ENCODE data around the gene CYCS. TPM values are rescaled to one million over a fixed set of nuclear protein-coding genes. Genes with fewer than 3 reads are reported as not detected.

CYCS gene
- total and polyA plus RNA-seq, 2 experiments from 2014 or later: 91.3 to 155 TPM

- no peak overlapping the region for H2AFZ ChIP-seq
Measured at GRCh38 chr7:25149836-25150235, 24.8 kb upstream of the CYCS start.

DNA sequence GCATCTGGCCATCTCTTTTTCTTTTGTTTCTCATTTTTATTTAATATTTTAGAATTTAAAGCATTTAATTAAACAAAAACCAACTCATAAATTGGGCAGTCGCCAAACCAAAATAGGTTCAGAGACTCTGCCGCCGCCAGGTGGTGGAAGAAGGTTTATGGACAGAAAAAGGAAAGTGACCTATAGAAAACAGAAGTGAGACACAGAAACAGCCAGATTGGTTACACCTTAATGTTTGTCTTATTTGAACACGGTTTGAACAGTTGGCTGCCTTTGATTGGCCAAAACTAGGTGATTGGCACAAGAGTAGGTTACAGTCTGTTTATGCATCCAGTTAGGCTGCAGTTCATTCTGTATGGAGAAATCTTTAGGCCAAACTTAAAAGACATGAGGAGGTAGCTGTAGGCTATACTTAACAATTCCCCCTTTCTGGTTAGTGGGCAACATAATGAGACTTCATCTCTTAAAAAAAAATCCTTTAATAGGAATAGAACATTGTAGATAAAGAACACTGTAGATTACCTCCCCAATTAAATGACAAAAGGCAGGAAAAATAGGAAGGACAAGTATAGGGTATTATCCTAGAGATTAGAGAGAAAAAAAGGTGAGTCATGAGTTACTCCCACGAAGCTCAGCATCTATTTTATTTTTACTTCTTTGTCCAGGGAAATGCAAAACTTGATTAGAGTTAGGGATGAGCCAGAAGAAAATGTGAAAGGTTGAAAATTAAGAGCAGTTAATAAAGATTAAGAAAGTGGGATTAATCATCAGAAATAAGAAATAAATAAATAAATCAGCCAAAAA, 23.9 kb upstream of the CYCS start:
- Histone ChIP-seq H3K4me2 (no peak overlapping the region), H3K9me2 (replicated peaks; ENCODE audit: insufficient read depth) (no peaks in the 10 kb centered on the region), H3K36me3 (replicated peaks; ENCODE audit: insufficient read depth, low read depth) (no peaks in the 10 kb centered on the region), H3K4me1 (ENCODE audit: insufficient read depth) (no peaks in the 10 kb centered on the region), H3K79me2 (no peaks in the 10 kb centered on the region), H3K4me3 (no peak overlapping the region), H3K27me3 (no peaks in the 10 kb centered on the region), H3K9me3 (ENCODE audit: low read depth) (no peaks in the 10 kb centered on the region), H3K27ac (no peak overlapping the region), H4K20me1 (ENCODE audit: insufficient read depth, poor library complexity, severe bottlenecking) (no peaks in the 10 kb centered on the region), H2AFZ (no peak overlapping the region)
- no peak for DNase-seq (ENCODE audit: low spot score)
- no peak for TF ChIP-seq EZH2 (IDR thresholded peaks at IDR 0.05; ENCODE audit: borderline replicate concordance)
- no peak for TF ChIP-seq EZH2phosphoT487 (IDR thresholded peaks at IDR 0.05; ENCODE audit: low read depth, severe bottlenecking, unreplicated experiment)
- TF ChIP-seq, protein P1, sequence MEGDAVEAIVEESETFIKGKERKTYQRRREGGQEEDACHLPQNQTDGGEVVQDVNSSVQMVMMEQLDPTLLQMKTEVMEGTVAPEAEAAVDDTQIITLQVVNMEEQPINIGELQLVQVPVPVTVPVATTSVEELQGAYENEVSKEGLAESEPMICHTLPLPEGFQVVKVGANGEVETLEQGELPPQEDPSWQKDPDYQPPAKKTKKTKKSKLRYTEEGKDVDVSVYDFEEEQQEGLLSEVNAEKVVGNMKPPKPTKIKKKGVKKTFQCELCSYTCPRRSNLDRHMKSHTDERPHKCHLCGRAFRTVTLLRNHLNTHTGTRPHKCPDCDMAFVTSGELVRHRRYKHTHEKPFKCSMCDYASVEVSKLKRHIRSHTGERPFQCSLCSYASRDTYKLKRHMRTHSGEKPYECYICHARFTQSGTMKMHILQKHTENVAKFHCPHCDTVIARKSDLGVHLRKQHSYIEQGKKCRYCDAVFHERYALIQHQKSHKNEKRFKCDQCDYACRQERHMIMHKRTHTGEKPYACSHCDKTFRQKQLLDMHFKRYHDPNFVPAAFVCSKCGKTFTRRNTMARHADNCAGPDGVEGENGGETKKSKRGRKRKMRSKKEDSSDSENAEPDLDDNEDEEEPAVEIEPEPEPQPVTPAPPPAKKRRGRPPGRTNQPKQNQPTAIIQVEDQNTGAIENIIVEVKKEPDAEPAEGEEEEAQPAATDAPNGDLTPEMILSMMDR (IDR thresholded peaks at IDR 0.05; ENCODE audit: poor library complexity): no peak
- WGBS (ENCODE audit: low lambda C conversion rate, missing lambda C conversion rate): 93% methylated on average over 5 of the region's 5 CpGs

More at GRCh38 chr7:25149836-25150235, 24.8 kb upstream of the CYCS start:
- Histone ChIP-seq H3K36me3 (replicated peaks; ENCODE audit: insufficient read depth, low read depth) (no peaks in the 10 kb centered on the region), H3K79me2 (no peaks in the 10 kb centered on the region), H3K27me3 (no peaks in the 10 kb centered on the region), H3K27ac (no peak overlapping the region), H3K9me3 (ENCODE audit: low read depth) (no peaks in the 10 kb centered on the region), H3K4me1 (ENCODE audit: insufficient read depth) (no peaks in the 10 kb centered on the region), H4K20me1 (ENCODE audit: insufficient read depth, poor library complexity, severe bottlenecking) (no peaks in the 10 kb centered on the region), H3K4me3 (no peak overlapping the region), H3K4me2 (no peak overlapping the region), H3K9me2 (replicated peaks; ENCODE audit: insufficient read depth) (no peaks in the 10 kb centered on the region)
- 92% methylated on average over 1 of the region's 1 CpG for WGBS (ENCODE audit: low lambda C conversion rate, missing lambda C conversion rate)
- no peak for DNase-seq (ENCODE audit: low spot score)
- TF ChIP-seq, protein P1 (IDR thresholded peaks at IDR 0.05; ENCODE audit: poor library complexity): no peak
- TF ChIP-seq EZH2 (IDR thresholded peaks at IDR 0.05; ENCODE audit: borderline replicate concordance): no peak
- no peak for TF ChIP-seq EZH2phosphoT487 (IDR thresholded peaks at IDR 0.05; ENCODE audit: low read depth, severe bottlenecking, unreplicated experiment)

DNA sequence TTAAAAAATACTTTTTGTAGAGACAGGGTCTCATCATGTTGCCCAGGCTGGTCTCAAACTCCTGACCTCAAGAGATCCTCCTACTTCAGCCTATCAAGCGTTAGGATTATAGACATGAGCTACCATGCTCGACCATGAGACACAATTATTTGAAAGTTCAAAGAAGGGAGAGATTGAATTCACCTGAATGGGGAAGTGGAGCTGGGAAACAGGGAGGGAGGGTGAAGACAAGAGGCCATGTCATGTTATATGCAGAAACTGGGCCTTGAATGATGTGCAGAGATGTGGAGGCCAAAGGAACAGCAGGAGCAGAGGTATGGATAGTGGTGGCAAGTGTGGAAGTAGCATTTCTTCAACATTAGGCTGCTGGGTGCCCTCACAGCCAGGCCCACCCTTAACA, 18.7 kb upstream of the CYCS start:
- Histone ChIP-seq H3K4me1 (ENCODE audit: insufficient read depth) (no peaks in the 10 kb centered on the region), H4K20me1 (ENCODE audit: insufficient read depth, poor library complexity, severe bottlenecking) (no peaks in the 10 kb centered on the region), H3K27ac (no peak overlapping the region), H3K9me2 (replicated peaks; ENCODE audit: insufficient read depth) (no peaks in the 10 kb centered on the region), H3K4me3 (no peak overlapping the region), H3K27me3 (no peaks in the 10 kb centered on the region), H3K4me2 (no peak overlapping the region), H3K9me3 (ENCODE audit: low read depth) (no peaks in the 10 kb centered on the region), H2AFZ (no peak overlapping the region), H3K79me2 (no peaks in the 10 kb centered on the region), H3K36me3 (replicated peaks; ENCODE audit: insufficient read depth, low read depth) (no peaks in the 10 kb centered on the region)
- WGBS (ENCODE audit: low lambda C conversion rate, missing lambda C conversion rate): 91% methylated on average over 2 of the region's 2 CpGs
- TF ChIP-seq EZH2 (IDR thresholded peaks at IDR 0.05; ENCODE audit: borderline replicate concordance) (no peak), EZH2phosphoT487 (IDR thresholded peaks at IDR 0.05; ENCODE audit: low read depth, severe bottlenecking, unreplicated experiment) (no peak)
- TF ChIP-seq, protein P1 (IDR thresholded peaks at IDR 0.05; ENCODE audit: poor library complexity): no peak
- no peak for DNase-seq (ENCODE audit: low spot score)

All from hepatocyte (in vitro differentiated cells).